Activated CD4-positive, alpha-beta memory T cell treated with anti-CD3 and anti-CD28 coated beads for 36 hours (primary cell): Measurements from ENCODE around the gene TCFL5. TPM values are rescaled to one million over a fixed set of nuclear protein-coding genes. Genes with fewer than 3 reads are reported as not detected.
A peak's percentile ranks its signal among the peaks of the same experiment; 100 is the strongest.

ENCODE experiments used
- CTCF ChIA-PET: fragments of 350-600 bp; sonication (Branson Sonifier 250); formaldehyde crosslinking; loops from one replicate; lab custom pipeline; 2021; ENCODE audit warnings: antibody characterized with exemption, inconsistent platforms; lab: Charles Lee
- POLR2A ChIA-PET: fragments of 350-600 bp; sonication (Branson Sonifier 250); formaldehyde crosslinking; loops from one replicate; lab custom pipeline; 2021; ENCODE audit warnings: antibody characterized with exemption; lab: Charles Lee
- DNase-seq: peaks from one replicate; pipeline ENCODE4 v3.0.0-alpha.2; 2020
- H3K27ac Mint-ChIP-seq: one replicate; pipeline ENCODE4 v1.8.0; 2021; ENCODE audit warnings: mixed read lengths
- H3K27me3 Mint-ChIP-seq: one replicate; pipeline ENCODE4 v1.8.0; 2021; ENCODE audit warnings: mixed read lengths
- H3K36me3 Mint-ChIP-seq: one replicate; pipeline ENCODE4 v1.8.0; 2021; ENCODE audit warnings: mixed read lengths
- H3K4me1 Mint-ChIP-seq: one replicate; pipeline ENCODE4 v1.8.0; 2021; ENCODE audit warnings: low read depth, mixed read lengths
- H3K4me3 Mint-ChIP-seq: one replicate; pipeline ENCODE4 v1.8.0; 2021; ENCODE audit warnings: mild to moderate bottlenecking, mixed read lengths
- H3K9me3 Mint-ChIP-seq: one replicate; pipeline ENCODE4 v1.8.0; 2021; ENCODE audit warnings: mixed read lengths
- intact Hi-C: fragments of 100-400 bp; cut with micrococcal nuclease; formaldehyde crosslinking; loops from one replicate; pipeline ENCODE4 v1.15.1; 2023
- total RNA-seq, 2 experiments: library from RNA; stranded (reverse); gene quantifications; one replicate each; pipeline ENCODE4 v1.2.3, GENCODE V29; 2021

Gene TCFL5
- 1 to 10 TPM; 4.7 to 5.0 TPM for total RNA-seq

DNA sequence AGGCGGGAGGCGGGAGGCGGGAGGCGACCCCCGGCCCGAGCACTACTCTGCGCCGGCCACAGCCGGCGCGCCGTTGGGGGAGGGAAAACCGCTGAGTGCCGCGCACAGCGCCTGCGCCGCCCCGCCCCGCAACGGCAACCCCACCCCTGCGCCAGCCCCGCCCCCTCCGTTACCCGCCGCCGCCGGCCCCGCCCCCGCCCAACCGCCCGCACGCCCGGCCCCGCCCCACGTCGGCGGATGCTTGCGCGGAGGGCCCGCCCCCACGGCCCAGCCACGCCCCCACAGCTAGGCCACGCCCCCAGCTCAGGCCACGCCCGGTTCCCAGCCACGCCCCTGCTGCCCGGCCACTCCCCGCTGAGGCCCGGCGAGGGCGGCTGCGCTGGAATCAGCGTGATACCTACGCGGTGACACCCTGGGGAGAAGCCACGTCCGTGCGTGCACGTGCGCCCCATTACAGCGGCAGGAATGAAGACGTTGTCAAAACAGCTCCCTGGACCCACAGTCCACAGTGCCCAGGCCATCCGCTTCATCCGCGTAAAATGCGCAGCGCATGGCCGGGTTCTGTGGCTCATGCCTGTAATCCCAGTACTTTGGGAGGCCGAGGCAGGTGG, at the start of gene TCFL5:
TCFL5 (minus strand) TSS at position 97 of the 611 bp plus-strand sequence. CDS start 152 bp downstream, outside the sequence.
- peaks cover 16% of the 10 kb centered on the region for H3K4me1 Mint-ChIP-seq
- intact Hi-C loops = loop anchor here (5.0 kb wide), 1 partner anchor 65 kb away; the partner anchor contains the start of gene DIDO1
- no peaks in the 10 kb centered on the region for H3K9me3 Mint-ChIP-seq
- H3K27me3 Mint-ChIP-seq = no peaks in the 10 kb centered on the region
- no peak within 1 kb of the TSS for H3K27ac Mint-ChIP-seq
- peak within 1 kb of the TSS; percentile 60 for H3K4me3 Mint-ChIP-seq
- H3K36me3 Mint-ChIP-seq = peaks cover 4% of the 10 kb centered on the region
- DNase-seq = peak; percentile 95
- POLR2A ChIA-PET = interaction anchor here (1.3 to 1.5 kb wide), 2 partner anchors 37 to 76 kb away, joined by 3 to 4 read pairs; partner anchors contain the start of gene GID8
- CTCF ChIA-PET = interaction anchor here (0.7 to 1.9 kb wide), 4 partner anchors 9 to 362 kb away, joined by 3 to 5 read pairs (median 4); no protein-coding TSS in a partner anchor

DNA sequence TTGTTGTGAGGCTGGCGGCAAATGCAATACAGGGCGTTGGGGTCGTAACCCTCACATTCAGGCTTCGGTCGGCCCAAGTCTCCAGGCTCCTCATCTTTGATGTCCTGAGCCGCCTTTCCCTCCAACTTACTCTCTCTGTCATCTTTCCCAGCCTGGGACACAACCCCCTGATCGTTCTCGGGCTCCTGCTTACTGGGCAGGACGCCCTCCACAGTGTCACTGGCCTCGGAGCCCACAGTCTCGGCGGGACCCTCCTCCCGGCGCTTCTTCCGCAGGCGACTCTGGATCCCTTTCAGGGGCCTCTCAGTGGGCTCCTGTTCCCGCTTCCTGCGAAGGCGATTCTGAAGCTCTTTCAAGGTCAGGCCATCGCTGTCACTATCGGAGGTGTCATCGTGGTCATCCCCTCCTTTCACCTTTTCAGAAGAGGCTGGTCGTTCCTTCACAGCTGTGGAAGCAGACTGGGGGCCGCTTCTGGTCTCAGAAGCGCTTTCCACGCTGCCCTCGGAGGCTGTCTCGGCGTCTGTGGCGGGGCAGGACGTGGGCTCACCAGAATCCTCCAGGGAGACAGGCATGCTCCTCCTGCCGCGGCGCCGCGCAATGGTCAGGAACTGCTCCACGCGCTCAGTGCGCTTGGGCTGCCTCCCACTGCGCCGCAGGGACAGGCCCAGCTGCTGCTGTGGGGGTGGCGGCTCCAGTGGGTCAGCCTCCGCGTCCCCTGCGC, 49.3 kb upstream of the TCFL5 start:
- POLR2A ChIA-PET = no interaction called here
- intact Hi-C loops = no loop called here

DNA sequence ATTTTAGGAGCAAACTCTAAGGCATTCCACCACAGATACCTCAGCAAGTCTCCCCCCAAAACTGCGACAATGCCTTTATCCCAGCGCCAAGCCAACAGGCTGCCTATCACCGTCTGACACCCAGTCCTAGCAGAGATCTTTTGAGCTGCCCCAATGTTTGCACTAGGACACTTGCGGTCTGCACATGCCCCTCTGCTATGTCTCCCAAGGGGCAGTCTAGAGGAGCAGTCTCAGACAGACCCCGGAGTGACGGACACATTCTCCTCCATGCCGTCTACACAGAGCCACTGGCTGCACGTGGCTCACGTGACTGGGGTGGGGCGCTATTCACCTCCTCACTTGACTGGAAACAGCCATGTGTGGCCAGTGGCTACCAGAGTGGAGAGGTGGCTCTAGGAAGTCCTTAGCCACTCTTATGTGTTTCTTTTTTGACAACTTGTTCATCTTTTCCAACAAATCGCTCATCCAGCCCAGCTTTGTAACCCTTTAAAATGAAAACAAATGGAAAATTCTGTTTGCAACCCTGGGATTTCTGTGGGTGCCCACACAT, 48.7 kb upstream of the TCFL5 start:
- no peak overlapping the region for H3K4me3 Mint-ChIP-seq
- ChIA-PET CTCF (interaction anchor here (2.4 kb wide), 1 partner anchor 11 kb away, joined by 7 read pairs; no protein-coding TSS in a partner anchor), POLR2A (no interaction called here)
- H3K4me1 Mint-ChIP-seq = peaks cover 24% of the 10 kb centered on the region
- intact Hi-C loops = no loop called here
- H3K27ac Mint-ChIP-seq = peak overlapping the region; percentile 43
- H3K36me3 Mint-ChIP-seq = peaks cover 63% of the 10 kb centered on the region
- DNase-seq = no peak
- H3K9me3 Mint-ChIP-seq = no peaks in the 10 kb centered on the region
- no peaks in the 10 kb centered on the region for H3K27me3 Mint-ChIP-seq

More for the DNA sequence above, 49.3 kb upstream of the TCFL5 start:
- Mint-ChIP-seq H3K9me3 (no peaks in the 10 kb centered on the region), H3K4me1 (peaks cover 30% of the 10 kb centered on the region), H3K27ac (no peak overlapping the region), H3K4me3 (no peak overlapping the region), H3K27me3 (no peaks in the 10 kb centered on the region), H3K36me3 (peaks cover 56% of the 10 kb centered on the region)
- CTCF ChIA-PET = interaction anchor here (1.7 to 10.9 kb wide), 3 partner anchors 10 to 17 kb away, joined by 3 to 127 read pairs (median 7); no protein-coding TSS in a partner anchor
- DNase-seq = no peak

DNA sequence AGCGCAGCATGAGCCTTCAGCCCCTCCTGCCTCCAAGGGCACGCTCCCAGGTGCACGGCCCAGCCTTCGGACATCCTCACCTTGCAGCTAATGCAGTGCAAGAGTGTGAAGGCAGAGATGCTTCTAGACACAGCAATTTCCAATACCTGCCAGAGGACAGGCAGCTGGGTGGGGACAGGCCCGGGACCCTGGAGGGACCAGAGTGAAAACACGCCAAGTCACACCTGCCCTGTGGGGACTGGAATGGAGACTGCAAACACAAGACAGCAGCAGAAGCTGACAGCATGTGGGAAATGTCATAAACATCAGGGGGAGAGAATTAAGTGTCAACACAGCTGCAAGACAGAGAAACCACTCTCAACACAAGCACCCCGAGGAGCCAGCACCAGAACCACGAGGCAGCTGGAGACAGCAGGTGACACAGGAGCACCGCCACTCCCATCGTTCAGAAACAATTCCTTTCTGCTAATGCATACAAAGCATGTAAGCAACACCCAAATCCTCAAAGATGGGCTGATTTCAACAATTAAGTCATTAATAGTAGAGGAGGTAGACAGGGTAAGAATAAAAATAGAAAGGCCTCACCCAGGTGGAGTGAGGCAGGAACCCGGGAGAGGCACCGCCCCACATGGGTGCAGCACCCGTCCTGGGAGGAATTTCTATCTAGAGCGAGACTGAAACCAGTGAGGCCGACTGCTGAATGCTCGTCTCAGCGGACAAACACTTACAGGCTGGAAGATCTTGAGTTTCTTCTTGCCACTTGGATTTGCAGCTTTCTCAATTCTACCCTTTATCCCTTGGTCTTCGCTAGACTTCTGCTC, 47.6 kb upstream of the TCFL5 start:
- CTCF ChIA-PET = interaction anchor here (1.1 to 3.7 kb wide), 4 partner anchors 10 to 45 kb away, joined by 3 to 95 read pairs (median 6); no protein-coding TSS in a partner anchor
- no peaks in the 10 kb centered on the region for H3K9me3 Mint-ChIP-seq
- POLR2A ChIA-PET = no interaction called here
- no peak overlapping the region for H3K27ac Mint-ChIP-seq
- no peak for DNase-seq
- H3K4me1 Mint-ChIP-seq = peaks cover 17% of the 10 kb centered on the region
- no peak overlapping the region for H3K4me3 Mint-ChIP-seq
- H3K36me3 Mint-ChIP-seq = peaks cover 71% of the 10 kb centered on the region
- H3K27me3 Mint-ChIP-seq = no peaks in the 10 kb centered on the region
- intact Hi-C loops = no loop called here

DNA sequence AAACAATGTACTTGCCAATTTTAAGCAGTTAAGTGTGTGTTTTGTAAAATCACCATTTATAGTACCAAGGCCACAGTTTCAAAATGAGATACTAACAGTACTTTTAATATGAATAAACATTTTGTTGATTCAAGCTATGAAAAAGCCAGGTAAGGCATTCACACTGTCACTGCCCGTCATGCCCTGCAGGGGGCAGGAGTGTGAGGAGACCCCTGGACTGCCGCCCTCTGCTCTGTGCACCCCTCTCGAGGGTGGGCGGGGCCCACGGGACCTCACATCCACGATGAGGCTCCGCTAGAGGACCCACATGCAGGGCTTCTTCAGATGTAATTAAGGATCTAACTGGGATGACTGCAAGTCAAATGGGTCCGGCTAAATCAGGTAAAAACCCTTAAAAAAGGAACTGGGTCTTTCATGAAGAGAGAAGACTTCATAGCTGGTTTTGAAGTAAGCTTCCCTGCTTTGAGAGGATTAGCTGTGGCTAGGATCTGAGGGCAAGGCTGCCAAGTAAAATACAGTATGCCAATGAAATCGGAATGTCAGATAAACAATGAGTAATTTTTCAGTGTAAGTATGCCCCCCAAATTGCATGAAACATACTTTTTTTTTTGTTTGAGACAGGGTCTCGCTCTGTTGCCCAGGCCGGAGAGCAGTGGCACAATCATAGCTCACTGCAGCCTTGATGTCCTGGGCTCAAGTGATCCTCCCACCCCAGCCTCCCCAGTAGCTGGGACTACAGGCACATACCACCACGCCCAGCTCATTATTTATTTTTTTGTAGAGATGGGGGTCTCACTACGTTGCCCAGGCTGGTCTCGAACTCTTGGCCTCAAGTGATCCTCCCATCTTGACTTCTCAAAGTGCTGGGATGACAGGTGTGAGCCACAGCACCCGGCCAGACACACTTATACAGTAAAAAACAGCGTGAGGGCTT, 46.0 kb upstream of the TCFL5 start:
- intact Hi-C loops = no loop called here
- DNase-seq = peak; percentile 47
- peaks cover 17% of the 10 kb centered on the region for H3K4me1 Mint-ChIP-seq
- no peak overlapping the region for H3K4me3 Mint-ChIP-seq
- ChIA-PET POLR2A (interaction anchor here (0.7 kb wide), 1 partner anchor 30 kb away, joined by 3 read pairs; the partner anchor contains the start of gene GID8), CTCF (interaction anchor here (0.6 to 3.7 kb wide), 19 partner anchors 9 to 119 kb away, joined by 3 to 95 read pairs (median 5); partner anchors contain the start of gene GID8)
- no peaks in the 10 kb centered on the region for H3K27me3 Mint-ChIP-seq
- H3K9me3 Mint-ChIP-seq = no peaks in the 10 kb centered on the region
- peak overlapping the region; percentile 67 for H3K27ac Mint-ChIP-seq
- peaks cover 72% of the 10 kb centered on the region for H3K36me3 Mint-ChIP-seq

DNA sequence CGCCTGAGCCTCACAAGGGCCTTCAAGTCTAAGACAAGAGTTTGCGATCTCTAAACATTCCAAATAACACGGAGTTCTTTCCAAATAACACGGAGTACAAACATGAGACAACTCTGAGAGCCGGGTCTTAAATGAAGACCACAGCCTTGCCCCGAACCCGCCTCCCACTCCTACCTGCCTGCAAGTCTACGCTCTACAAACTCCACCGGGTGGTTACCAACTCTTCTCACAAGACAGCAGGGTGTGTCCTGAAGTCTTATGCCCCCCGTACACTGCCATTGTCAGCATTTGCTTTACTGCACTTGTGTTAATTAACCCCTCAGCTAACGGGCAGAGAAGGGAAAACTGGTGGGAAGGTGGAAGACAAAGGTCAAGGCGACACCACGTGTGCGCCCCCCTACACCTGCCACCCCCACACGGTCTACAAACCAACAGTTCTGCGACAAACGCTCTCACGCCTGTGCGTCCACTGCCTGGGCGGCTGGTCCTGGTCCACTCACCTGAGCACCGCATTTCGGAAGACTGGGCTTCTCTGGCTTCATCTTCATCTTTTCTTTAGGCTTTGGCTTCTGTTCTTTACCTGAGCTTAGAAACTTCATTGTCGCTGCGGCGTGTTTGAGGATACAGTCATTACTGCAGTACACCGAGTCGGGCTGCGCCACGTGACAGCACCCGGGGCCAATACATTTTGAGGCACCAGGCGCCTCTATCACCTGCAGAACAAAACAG, 45.2 kb upstream of the TCFL5 start:
- intact Hi-C loops = no loop called here
- Mint-ChIP-seq H3K4me3 (no peak overlapping the region), H3K4me1 (peaks cover 17% of the 10 kb centered on the region), H3K27ac (peak overlapping the region; percentile 67), H3K9me3 (no peaks in the 10 kb centered on the region), H3K36me3 (peaks cover 67% of the 10 kb centered on the region), H3K27me3 (no peaks in the 10 kb centered on the region)
- POLR2A ChIA-PET = no interaction called here
- no peak for DNase-seq
- CTCF ChIA-PET = interaction anchor here (0.6 to 3.7 kb wide), 17 partner anchors 8 to 118 kb away, joined by 3 to 95 read pairs (median 5); partner anchors contain the start of gene GID8

DNA sequence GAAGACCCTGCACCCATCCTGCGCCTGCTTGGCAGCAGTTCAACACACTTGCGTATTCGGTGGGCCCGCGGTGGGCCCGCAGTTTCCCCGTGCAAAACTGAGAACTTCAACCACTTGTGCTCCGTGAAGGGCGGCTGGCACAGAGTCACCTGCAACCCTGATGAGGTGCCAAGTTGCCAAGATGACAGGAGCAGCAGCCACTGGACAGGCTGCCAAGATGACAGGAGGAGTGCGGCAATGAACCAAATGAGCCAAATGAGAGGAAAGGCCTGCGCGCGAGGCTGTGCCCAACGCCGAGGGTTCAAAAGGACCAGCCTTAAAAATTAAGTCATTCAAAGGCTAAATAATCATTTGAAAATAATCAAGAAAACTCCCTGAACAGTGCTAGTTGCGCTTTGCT, 44.6 kb upstream of the TCFL5 start:
- no peaks in the 10 kb centered on the region for H3K9me3 Mint-ChIP-seq
- CTCF ChIA-PET = interaction anchor here (1.1 to 3.7 kb wide), 3 partner anchors 13 to 71 kb away, joined by 3 to 95 read pairs (median 5); no protein-coding TSS in a partner anchor
- no peaks in the 10 kb centered on the region for H3K27me3 Mint-ChIP-seq
- H3K27ac Mint-ChIP-seq = no peak overlapping the region
- no peak for DNase-seq
- intact Hi-C loops = no loop called here
- H3K36me3 Mint-ChIP-seq = peaks cover 62% of the 10 kb centered on the region
- no peak overlapping the region for H3K4me3 Mint-ChIP-seq
- POLR2A ChIA-PET = no interaction called here
- H3K4me1 Mint-ChIP-seq = peaks cover 20% of the 10 kb centered on the region

DNA sequence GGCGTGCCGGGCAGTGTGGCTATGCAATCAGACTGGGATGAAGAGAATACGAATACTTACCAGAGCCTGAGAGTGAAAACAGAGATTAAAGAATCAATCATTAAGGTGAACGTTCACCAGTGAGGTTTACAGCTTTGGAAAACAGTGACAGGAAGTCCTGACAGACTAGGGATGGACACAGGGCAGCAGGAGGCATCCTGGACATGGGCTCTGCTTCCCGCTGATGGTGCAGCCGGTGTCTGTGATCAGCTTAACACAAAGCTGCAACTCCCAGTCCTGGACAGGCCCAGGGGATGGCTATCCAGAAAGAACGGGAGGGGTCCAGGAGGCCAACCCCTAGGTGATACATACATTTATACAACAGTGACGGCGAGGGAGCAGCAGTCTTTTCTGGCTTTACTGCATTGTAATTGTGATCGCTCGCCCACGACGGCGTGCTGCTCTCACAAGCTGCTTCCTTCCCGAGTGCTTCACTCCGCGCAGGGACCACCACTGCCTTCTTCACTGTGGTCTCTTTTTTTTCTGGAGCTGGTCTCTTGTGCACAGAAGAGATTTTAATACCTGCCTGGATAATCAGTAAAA, 44.0 kb upstream of the TCFL5 start:
- Mint-ChIP-seq H3K27ac (no peak overlapping the region), H3K27me3 (no peaks in the 10 kb centered on the region), H3K4me1 (peaks cover 25% of the 10 kb centered on the region), H3K9me3 (no peaks in the 10 kb centered on the region), H3K36me3 (peaks cover 57% of the 10 kb centered on the region), H3K4me3 (no peak overlapping the region)
- no peak for DNase-seq
- CTCF ChIA-PET = interaction anchor here (1.1 kb wide), 1 partner anchor 72 kb away, joined by 3 read pairs; no protein-coding TSS in a partner anchor
- POLR2A ChIA-PET = no interaction called here
- intact Hi-C loops = no loop called here

DNA sequence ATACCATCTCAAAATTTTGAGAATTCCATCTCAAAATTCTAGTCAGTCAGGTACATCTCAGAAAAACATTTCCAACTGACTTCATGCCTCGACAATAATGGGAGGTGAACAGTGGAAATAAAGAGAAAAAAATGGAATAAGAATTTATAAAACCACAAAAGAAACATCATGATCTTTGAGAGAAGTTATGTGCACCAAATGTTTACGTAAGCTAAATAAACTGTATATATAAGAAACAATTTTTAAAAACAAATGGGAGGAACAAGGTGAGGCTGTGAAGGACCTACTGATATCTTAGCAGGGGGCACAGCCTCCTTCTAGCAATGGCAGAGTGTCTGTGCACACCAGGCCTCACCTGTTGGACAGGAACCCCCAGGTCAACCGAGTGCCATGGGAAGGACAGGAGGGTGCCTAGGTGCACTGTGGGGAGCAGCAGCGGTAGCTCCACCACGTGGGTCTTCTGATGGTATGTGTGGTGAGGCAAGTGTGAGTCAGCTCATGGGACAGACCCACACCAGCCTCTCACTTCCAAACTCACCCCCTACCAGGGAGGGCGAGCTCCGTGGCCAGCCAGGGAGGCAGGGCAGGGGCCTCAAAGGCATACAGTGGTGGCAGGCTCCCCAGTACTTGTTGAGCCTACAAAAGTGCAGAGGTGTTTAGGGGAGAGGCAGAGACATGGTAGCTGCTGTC, 41.4 kb upstream of the TCFL5 start:
- intact Hi-C loops = no loop called here
- H3K4me1 Mint-ChIP-seq = peaks cover 45% of the 10 kb centered on the region
- peaks cover 41% of the 10 kb centered on the region for H3K36me3 Mint-ChIP-seq
- H3K27ac Mint-ChIP-seq = peak overlapping the region; percentile 8
- POLR2A ChIA-PET = interaction anchor here (1.2 to 1.4 kb wide), 2 partner anchors 31 to 34 kb away, joined by 3 to 5 read pairs; no protein-coding TSS in a partner anchor
- CTCF ChIA-PET = interaction anchor here (0.9 to 6.9 kb wide), 7 partner anchors 12 to 106 kb away, joined by 3 to 127 read pairs (median 8); partner anchors contain the start of gene DIDO1
- DNase-seq = peak; percentile 31
- no peaks in the 10 kb centered on the region for H3K27me3 Mint-ChIP-seq
- H3K4me3 Mint-ChIP-seq = no peak overlapping the region
- H3K9me3 Mint-ChIP-seq = no peaks in the 10 kb centered on the region
